ENCODE measurements around the gene ARHGAP6.

The ARHGAP6 gene

DNA sequence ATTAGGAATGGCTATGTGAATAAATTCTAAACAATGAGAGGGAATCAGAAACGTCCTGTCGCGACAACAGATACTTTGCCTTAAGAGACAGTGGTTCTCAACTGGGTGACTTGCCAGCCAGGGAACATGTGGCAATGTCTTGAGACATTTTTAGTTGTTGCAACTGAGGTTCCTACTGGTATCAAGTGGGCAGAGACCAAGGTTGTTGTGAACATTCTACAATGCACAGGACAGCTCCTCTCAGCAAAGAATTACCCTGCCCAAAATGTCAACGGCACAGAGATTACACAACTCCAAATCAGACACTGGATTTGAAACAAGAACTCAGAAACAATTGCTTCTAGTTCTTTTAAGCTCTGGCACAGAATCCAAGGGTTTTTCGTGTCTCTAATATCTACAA lies 128.6 kb downstream of the ARHGAP6 start:
- no peak overlapping the region for H3K27ac Mint-ChIP-seq
- peaks cover 8% of the 10 kb centered on the region for H3K9me3 Mint-ChIP-seq
- no peaks in the 10 kb centered on the region for H3K36me3 Mint-ChIP-seq (ENCODE audit: low read depth)
- TF ChIP-seq, protein P1, sequence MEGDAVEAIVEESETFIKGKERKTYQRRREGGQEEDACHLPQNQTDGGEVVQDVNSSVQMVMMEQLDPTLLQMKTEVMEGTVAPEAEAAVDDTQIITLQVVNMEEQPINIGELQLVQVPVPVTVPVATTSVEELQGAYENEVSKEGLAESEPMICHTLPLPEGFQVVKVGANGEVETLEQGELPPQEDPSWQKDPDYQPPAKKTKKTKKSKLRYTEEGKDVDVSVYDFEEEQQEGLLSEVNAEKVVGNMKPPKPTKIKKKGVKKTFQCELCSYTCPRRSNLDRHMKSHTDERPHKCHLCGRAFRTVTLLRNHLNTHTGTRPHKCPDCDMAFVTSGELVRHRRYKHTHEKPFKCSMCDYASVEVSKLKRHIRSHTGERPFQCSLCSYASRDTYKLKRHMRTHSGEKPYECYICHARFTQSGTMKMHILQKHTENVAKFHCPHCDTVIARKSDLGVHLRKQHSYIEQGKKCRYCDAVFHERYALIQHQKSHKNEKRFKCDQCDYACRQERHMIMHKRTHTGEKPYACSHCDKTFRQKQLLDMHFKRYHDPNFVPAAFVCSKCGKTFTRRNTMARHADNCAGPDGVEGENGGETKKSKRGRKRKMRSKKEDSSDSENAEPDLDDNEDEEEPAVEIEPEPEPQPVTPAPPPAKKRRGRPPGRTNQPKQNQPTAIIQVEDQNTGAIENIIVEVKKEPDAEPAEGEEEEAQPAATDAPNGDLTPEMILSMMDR (IDR thresholded peaks at IDR 0.05), result no peak
- H3K4me3 Mint-ChIP-seq, result no peak overlapping the region
- no peak for DNase-seq
- H3K27me3 Mint-ChIP-seq (ENCODE audit: low read depth, poor library complexity), result peaks cover 13% of the 10 kb centered on the region
- H3K4me1 Mint-ChIP-seq, result no peaks in the 10 kb centered on the region

DNA sequence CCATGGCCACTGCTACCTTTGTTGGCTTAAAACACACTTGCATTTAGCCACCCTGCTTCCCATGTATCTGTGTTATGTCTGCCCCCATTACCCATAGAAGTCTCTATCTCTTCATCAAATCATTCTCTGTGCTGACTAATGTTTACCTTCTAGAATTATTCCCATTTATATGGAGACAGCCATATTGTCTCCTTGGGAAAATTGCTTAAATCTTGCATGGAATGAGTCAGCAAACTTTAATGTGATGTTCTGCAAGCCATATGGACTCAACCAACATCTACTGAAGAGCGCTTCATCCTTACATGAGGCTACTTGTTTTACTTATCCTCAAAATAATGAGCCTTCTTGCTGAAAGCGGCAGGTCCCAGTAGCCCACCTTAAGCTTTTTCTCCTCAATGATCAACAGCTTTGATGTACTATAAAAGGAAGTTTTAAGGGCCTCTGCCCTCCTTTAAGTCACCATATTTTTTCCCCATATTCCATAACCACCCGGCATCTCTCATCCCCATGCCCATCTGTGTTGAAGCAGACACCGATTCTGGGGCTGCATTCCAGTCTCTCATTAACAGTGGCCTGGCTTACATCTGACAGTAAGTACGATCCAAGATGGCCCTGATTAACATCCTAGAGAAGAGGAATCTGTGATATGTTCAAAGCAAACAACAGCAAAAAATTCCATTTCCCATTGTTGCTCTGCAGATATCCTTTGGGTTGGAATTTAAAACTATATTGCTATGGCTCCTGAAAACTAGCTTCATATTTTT lies 130.4 kb downstream of the ARHGAP6 start:
- Mint-ChIP-seq H3K9me3 (peaks cover 7% of the 10 kb centered on the region), H3K27ac (no peak overlapping the region), H3K27me3 (ENCODE audit: low read depth, poor library complexity) (peaks cover 13% of the 10 kb centered on the region), H3K36me3 (ENCODE audit: low read depth) (no peaks in the 10 kb centered on the region), H3K4me1 (no peaks in the 10 kb centered on the region), H3K4me3 (no peak overlapping the region)
- TF ChIP-seq, protein P1 (IDR thresholded peaks at IDR 0.05), result no peak
- no peak for DNase-seq

DNA sequence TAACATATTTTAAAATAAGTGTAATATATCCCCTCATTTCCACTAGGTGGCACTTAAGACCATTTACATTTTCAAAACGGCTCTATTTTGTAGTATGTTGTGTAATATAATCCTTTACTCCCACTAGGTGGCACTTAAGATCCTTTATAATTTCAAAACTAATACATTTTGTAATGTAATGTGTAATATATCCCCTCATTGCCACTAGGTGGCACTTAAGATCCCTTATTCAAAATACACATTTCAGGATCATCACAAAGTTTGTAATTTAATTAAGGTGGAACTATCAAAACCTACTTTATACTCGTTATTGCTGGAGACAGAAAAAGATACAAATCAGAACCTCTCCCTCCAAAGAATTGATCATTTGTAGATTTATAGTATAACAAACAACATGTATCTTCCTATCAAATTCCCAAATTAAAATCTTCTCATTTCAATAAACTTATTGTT lies 132.5 kb downstream of the ARHGAP6 start:
- Mint-ChIP-seq H3K36me3 (ENCODE audit: low read depth) (no peaks in the 10 kb centered on the region), H3K9me3 (peaks cover 7% of the 10 kb centered on the region), H3K27me3 (ENCODE audit: low read depth, poor library complexity) (peaks cover 8% of the 10 kb centered on the region), H3K4me1 (no peaks in the 10 kb centered on the region), H3K4me3 (no peak overlapping the region), H3K27ac (no peak overlapping the region)
- DNase-seq, result no peak
- TF ChIP-seq, protein P1 (IDR thresholded peaks at IDR 0.05), result peak; percentile 74

DNA sequence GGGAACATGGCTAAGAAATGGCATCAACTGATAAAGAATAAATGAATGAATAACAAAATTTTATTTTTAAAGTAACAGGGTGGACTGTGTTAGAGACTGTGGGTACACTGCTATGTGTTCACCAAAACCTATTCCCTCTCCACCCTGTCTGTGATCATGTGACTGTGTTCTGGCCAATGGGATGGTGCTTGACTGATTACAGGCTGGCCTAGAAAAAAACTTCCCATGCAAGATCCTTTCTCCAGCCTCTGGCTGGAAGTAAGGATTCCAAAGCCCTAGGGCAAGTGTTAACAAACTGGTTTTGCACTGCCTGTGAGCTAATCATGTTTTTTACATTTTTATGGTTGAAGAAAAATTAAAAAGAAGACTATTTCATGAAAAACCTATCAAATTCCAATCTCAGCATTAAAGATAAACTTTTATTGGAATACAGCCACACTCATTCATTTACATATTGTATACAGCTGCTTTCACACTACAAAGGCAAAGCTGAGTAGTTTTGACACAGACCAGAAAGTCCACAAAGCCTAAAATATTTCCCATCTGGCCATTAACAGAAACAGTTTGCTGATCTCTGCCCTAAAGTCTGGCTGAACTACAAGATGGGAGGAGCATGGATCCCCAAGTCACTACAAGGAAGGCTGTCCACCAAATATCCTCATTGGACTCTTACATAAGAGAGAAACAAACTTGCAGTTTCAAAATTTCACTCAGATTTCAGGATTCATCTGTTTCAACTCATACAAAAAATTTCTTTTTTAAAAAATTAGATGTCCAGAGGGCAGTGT lies 133.2 kb downstream of the ARHGAP6 start:
- TF ChIP-seq, protein P1 (IDR thresholded peaks at IDR 0.05), result no peak
- Mint-ChIP-seq H3K27me3 (ENCODE audit: low read depth, poor library complexity) (peaks cover 8% of the 10 kb centered on the region), H3K27ac (no peak overlapping the region), H3K36me3 (ENCODE audit: low read depth) (no peaks in the 10 kb centered on the region), H3K4me3 (no peak overlapping the region), H3K4me1 (no peaks in the 10 kb centered on the region), H3K9me3 (peaks cover 7% of the 10 kb centered on the region)
- DNase-seq, result peak; percentile 4

DNA sequence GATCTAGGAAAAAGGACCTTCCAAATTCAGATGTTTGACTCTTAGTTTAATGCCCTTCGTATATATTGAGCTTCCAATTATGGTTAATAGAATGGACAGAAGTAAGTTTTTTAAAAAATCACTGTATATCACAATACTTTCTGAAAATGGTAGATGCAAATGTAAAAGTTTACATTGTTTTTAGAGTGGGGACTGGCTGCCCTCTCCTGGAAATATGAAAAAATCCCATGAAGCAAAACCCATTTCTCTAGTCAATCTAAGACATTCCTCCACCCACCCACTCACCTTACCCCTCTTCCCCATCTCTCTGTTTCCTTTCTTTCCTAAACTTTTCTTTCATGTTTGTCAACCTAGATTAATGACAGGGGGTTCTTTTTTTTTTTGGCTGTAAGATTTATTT lies 134.5 kb downstream of the ARHGAP6 start:
- no peak overlapping the region for H3K27ac Mint-ChIP-seq
- H3K36me3 Mint-ChIP-seq (ENCODE audit: low read depth), result no peaks in the 10 kb centered on the region
- DNase-seq, result no peak
- peaks cover 1% of the 10 kb centered on the region for H3K27me3 Mint-ChIP-seq (ENCODE audit: low read depth, poor library complexity)
- TF ChIP-seq, protein P1 (IDR thresholded peaks at IDR 0.05), result no peak
- H3K9me3 Mint-ChIP-seq, result peaks cover 8% of the 10 kb centered on the region
- no peak overlapping the region for H3K4me3 Mint-ChIP-seq
- H3K4me1 Mint-ChIP-seq, result no peaks in the 10 kb centered on the region
